Raji (cell line): ENCODE results near the gene ACACB.

ENCODE experiments used
- POLR2A ChIP-seq: IDR thresholded peaks from 2 replicates; pipeline ENCODE4 v1.6.1; 2011; ENCODE audit warnings: low read depth, low read length, control low read depth; ENCODE audit not compliant: insufficient read depth

The ACACB gene

GRCh38 chr12:109173443-109174240, 57.3 kb downstream of the ACACB start:
- TF ChIP-seq POLR2A, result no peak

GRCh38 chr12:109174468-109174867, 58.1 kb downstream of the ACACB start:
- TF ChIP-seq POLR2A, result no peak

- TF ChIP-seq POLR2A, result no peak
Observed at GRCh38 chr12:109178532-109178931, 62.1 kb downstream of the ACACB start.

GRCh38 chr12:109179927-109180326, 63.5 kb downstream of the ACACB start:
- no peak for TF ChIP-seq POLR2A

- TF ChIP-seq POLR2A, result no peak
Observed at GRCh38 chr12:109182041-109182839, 65.9 kb downstream of the ACACB start.

- no peak for TF ChIP-seq POLR2A
Observed at GRCh38 chr12:109185441-109185840, 69.1 kb downstream of the ACACB start.

GRCh38 chr12:109186993-109187653, 70.7 kb downstream of the ACACB start:
- TF ChIP-seq POLR2A, result no peak

GRCh38 chr12:109188108-109188712, 71.8 kb downstream of the ACACB start:
- no peak for TF ChIP-seq POLR2A

- TF ChIP-seq POLR2A, result no peak
Observed at GRCh38 chr12:109189291-109189690, 72.9 kb downstream of the ACACB start.

GRCh38 chr12:109191621-109192250, 75.3 kb downstream of the ACACB start:
- no peak for TF ChIP-seq POLR2A

GRCh38 chr12:109192358-109192757, 76.0 kb downstream of the ACACB start:
- TF ChIP-seq POLR2A, result no peak

GRCh38 chr12:109193896-109194295, 77.5 kb downstream of the ACACB start:
- TF ChIP-seq POLR2A, result no peak

GRCh38 chr12:109196332-109196731, 79.9 kb downstream of the ACACB start:
- no peak for TF ChIP-seq POLR2A

- TF ChIP-seq POLR2A, result no peak
Observed at GRCh38 chr12:109197327-109197726, 80.9 kb downstream of the ACACB start.

GRCh38 chr12:109199324-109199723, 82.9 kb downstream of the ACACB start:
- no peak for TF ChIP-seq POLR2A
